Measurements from ENCODE around the gene EID2.
A peak's percentile ranks its signal among the peaks of the same experiment; 100 is the strongest.

The EID2 gene

DNA sequence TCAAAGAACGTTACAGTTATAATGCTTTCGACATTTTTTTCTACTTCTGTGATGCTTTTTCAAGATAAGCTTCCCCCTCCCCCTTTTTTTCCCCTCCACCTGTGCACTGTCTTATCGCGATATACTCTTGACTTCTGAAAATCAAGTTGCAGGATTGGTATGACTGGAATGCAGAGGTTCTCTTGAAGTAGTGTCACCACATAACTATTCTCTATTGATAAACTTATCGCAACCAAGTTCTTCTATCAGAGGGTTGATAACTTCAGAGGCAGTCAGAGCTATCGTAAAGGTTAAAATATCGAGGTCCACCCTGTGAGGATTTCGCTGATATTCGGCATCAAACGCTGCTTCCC lies 820 bp downstream of the EID2 start:
- DNase-seq (ENCODE audit: low spot score) (peak; percentile 43), FAIRE-seq (no peak)

DNA sequence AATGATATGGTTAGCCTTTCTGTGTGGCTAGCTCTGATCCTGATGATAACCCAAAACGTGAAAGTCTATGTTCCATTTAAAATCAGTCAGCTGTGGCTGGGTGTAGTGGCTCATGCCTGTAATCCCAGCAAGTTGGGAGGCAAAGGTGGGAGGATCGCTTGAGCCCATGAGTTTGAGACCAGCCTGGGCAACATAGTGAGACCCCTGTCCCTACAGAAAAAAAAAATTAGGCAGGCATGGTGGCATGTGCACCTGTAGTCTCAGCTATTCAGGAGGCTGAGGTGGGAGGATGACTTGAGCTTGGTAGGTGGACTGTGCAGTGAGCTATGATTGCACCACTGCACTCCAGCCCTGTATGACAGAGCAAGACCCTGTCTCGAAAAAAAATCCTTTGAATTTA lies 6.2 kb downstream of the EID2 start:
- DNase-seq (ENCODE audit: low spot score) = no peak
- FAIRE-seq = no peak

DNA sequence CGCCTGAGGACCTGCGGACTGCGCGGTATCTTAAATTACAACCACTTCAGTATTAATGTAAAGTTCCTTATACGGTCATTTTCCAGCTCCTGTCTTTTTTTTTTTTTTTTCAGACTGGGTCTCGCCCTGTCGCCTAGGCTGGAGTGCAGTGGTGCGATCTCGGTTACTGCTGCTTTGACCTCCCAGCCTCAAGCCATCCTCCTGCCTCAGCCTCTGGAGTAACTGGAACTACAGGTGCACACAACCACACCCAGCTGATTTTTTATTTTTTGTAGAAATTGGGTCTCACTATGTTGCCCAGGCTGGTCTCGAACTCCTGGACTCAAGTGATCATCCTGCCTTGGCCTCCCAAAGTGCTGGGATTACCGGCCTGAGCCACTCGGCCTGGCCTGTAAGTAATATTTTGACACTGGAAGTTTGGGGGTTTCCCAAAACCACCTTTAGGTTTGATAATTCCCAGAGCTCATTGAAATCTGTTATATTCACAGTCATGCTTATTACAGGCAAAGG lies 6.9 kb downstream of the EID2 start:
- DNase-seq (ENCODE audit: low spot score) (no peak), FAIRE-seq (no peak)

DNA sequence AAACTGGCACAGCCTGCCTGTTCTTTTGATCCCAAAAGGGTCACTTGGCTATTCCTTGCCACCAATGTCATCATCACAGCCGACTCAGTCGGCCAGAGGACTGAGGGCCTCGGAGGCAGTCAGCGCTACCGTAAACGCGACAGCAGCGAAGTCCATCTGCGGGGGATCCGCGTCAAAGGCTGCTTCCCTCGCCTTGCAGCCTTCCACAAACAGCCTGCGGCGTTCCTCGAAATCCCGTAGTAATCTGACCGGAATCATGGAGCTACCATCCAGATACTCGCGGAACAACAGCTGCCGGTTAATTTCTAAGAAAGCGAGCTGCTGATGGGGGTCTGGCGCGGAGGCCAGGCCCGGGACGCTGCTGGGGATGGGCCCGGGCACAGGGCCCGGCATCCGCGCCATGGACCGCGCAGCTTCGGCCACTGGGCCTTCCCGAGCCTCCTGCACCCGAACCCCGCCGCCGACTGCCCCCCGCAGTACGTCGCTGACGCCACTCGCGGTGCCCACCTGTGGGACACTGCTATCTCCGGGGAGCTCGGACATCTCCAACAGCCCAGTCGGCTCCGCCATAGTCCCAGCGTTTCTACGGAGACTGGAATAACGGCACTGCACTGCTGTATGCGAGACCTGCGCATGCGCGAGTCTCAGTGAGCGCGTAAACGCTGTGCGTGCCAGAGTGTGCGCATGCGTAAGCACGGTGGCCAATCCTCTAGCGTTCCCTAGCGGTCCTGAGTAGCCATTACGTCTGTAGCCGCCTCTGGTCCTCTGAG lies 7.5 kb downstream of the EID2 start, which contains the start of gene EID2B:
Gene EID2B (minus strand): TSS at position 620 of the 770 bp plus-strand sequence. CDS start 50 bp downstream, at position 570.
- DNase-seq (ENCODE audit: low spot score) = peak; percentile 89
- FAIRE-seq = peak; percentile 30

DNA sequence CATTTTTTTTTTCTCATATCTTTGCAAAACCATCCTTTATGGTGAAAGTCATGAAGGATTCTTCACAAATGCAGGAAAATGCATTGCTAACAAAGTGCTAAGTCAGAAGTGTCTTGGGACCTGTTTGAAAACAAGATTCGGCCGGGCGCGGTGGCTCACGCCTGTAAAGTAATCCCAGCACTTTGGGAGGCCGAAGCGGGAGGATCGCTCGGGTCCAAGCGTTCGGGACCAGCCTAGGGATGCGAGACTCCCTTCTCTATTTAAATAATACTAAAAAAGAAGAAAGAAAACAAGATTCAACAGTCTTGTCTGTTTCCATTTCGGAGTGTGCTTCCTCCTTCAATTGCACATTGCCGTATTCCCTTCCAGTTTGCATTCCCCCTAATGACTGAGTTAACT lies 8.1 kb downstream of the EID2 start:
- FAIRE-seq (no peak), DNase-seq (ENCODE audit: low spot score) (no peak)

DNA sequence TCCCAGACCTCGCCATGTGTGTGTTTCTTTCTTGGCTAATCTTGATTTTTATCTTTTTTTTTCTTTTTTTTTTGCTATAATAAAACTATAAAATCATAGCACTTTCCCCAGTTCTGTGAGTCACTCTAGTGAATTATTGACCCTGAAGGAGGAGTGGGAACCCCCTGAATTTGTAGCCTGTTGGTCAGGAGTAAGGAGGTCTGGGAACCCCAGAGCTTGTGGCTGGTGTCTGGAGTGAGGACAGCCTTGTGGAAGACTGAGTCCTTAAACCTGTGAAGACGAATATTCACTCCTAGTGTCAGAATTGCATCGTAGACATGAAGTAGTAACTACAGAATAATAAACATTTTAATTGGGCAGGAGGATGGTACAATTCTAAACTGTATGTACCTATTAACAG lies 14.8 kb downstream of the EID2 start:
- DNase-seq (ENCODE audit: low spot score) = no peak
- FAIRE-seq = no peak

DNA sequence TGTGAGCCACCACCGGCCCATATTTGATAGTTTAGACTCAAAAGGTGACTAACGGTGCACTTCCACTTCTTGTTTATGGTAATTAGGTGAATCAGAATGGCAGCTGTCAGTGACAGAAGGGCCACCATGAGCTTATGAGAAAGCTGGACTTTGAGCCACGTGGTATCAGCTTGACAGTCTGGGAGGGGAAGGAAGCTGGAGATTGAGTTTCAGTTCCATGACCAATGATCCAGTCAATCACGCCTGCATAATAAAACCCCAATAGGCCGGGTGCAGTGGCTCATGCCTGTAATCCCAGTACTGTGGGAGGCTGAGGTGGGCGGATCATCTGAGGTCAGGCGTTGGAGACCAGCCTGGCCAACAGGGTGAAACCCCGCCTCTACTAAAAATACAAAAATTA lies 15.5 kb downstream of the EID2 start:
- no peak for FAIRE-seq
- DNase-seq (ENCODE audit: low spot score) = no peak

DNA sequence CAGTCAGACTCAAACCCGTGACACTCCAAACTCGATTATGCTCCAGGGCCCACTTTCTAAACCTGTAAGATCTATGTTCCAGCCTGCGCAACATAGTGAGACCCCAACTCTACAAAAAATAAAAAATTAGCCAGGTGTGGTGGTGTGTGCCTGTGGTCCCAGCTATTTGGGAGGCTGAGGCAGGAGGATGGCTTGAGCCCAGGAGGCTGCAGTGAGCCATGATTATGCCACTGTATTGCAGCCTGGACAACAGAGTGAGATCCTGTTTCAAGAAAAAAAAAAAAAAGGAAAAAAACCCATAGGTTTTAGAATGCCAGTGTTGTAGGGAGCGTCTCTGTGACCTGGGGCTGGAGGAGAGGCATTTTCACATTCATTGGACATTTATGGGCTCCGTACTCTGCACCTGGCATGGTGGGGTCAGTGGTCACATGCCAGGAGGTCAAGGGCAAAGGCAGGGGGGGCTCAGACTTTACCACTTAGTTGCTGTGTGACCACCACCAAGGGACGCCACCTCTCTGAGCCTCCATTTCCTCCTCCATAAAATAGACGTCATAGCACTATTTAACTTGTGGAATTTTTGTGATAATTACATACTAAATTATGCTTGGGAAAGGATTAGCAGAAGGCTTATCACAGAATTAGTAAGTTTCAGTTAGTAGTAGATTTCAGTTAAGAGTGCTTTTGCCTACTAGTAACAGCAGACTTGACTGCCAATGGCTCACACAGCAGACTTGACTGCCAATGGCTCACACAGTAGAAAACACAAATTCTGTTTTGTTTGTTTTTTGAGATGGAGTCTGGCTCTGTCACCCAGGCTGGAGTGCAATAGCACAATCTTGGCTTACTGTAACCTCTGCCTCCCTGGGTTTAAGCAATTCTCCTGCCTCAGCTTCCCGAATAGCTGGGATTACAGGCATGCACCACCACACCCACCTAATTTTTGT lies 19.1 kb downstream of the EID2 start:
- DNase-seq (ENCODE audit: low spot score) (no peak), FAIRE-seq (no peak)

DNA sequence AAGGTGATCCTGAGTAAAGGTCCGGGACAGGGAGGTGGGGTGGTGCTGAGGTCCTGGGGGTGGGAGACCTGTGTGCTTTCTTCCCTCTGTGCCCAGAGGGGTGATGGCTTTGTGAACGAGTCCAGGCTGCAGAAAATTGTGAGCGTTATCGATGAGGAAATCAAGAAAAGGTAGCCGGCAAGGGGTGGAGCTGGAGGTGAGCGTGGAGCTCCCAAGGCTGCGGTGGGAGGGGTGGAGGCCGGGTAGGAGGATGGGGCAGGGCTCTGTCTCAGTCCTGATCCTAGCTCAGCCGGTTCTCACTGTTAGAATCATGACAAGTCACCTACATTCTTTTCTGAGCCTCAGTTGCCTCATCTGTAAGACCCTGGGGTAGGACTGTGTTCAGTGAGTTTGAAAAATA lies 21.0 kb downstream of the EID2 start:
- FAIRE-seq (no peak), DNase-seq (ENCODE audit: low spot score) (no peak)

DNA sequence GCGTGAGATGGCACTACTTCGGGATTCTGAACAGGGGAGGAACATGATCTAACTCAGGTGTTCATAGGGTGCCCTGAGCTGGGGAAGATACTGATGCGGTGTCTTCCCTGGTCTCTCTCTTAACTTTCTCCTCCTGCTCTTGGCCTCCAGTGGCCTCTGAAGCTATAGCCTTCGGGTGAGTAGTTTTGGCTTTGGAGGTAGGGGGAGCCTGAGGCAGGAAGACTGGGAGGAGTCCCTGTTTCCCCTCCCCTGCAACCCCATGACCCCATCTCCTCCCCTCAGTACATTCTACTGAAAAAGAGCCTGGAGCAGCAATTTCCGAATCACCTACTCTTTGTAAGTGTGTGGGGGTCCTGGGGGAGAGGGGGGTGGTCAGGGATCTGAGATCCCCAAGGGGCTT lies 21.5 kb downstream of the EID2 start:
- DNase-seq (ENCODE audit: low spot score) (no peak), FAIRE-seq (no peak)

DNA sequence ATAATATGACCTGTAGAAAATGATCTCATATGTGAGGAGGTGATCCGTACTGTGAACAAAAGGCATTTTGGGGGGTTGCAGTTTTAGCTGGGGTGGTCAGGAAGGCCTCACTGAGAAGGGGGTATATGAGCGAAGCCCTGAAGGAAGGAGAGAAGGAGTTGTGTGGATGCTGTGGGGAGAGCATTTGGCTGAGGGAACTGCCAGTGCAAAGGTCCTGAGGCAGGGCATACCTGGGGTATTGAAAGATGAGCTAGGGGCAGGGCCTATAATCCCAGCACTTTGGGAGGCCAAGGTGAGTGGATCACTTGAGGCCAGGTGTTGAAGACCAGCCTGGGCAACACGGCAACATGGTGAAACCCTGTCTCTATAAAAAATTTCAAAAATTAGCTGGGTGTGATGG lies 22.5 kb downstream of the EID2 start:
- DNase-seq (ENCODE audit: low spot score) = no peak
- FAIRE-seq = no peak

DNA sequence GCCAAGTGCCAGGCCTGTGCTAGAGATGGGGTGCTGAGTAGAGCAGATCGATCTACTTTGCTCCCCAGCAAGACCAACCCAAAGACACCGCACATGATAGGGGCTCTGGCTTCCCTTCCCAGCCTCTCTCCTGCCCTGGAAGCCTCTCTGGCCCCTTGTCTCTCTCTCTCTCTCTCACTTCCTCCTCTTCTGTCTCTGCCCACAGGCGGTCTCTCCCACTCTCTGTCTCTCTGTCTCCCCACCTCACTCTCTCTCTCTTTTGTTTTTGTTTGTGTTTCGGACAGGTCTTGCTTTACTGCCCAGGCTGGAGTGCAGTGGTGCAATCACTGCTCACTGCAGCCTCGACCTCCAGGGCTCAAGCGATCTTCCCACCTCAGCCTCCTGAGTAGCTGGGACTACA lies 23.7 kb downstream of the EID2 start:
- FAIRE-seq = no peak

DNA sequence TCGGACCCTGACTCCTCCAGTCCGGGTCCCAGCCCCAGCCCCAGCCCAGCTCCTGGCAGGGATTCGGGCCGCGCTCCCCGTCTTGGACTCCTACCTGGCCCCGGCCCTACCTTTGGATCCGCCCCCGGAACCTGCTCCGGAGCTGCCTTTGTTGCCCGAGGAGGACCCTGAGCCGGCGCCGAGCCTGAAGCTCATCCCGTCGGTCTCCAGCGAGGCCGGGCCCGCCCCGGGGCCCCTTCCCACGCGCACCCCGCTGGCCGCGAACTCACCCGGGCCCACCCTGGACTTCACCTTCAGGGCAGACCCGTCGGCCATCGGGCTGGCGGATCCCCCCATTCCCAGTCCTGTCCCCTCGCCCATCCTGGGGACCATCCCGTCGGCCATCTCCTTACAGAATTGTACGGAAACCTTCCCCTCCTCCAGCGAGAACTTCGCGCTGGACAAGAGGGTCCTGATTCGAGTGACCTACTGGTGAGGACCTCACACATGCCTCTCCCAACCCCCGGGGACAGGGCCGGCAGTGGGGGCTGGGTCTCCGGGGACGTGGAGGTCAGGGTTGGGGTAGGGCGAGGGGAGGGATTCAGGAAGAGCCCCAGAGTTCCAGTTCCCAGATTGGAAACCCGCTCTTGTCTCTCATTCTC lies 24.3 kb downstream of the EID2 start:
- FAIRE-seq = no peak
- no peak for DNase-seq (ENCODE audit: low spot score)

More for the DNA sequence above, 23.7 kb downstream of the EID2 start:
- no peak for DNase-seq (ENCODE audit: low spot score)

DNA sequence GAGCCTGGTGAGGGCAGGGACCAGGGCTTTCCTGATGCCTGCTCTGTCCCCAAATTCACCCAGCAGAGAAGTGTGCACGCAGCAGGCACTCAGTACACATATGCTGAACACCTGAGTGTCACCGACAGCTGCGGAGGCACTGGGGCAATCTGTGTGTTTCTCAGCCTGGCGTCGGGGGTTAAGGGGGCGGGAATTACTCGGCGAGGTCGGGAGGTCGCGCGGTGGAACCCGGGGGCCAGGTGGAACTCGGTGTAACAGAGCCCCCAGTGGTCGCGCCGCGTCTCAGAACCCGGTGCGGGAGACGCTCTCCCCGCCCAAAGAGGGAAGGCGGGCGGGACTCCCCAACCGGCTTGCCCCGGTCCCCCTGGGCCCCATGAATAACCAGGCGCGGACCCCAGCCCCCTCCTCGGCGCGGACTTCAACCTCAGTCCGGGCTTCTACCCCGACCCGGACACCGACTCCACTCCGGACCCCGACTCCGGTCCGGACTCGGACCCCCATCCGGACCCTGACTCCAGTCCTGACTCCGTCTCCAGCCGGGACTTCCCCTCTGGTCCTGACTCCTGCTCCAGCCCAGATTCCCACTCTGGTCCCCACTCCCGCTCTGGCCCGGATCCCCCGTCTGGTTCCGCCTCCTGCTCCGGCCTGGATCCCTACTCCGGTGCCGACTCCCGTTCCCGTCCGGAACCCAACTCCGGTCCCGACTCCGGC lies 25.0 kb downstream of the EID2 start, which contains the start of gene SELENOV:
Gene SELENOV (plus strand): TSS at position 300 of the 711 bp plus-strand sequence. CDS start 74 bp downstream, at position 374.
- DNase-seq (ENCODE audit: low spot score) = no peak

DNA sequence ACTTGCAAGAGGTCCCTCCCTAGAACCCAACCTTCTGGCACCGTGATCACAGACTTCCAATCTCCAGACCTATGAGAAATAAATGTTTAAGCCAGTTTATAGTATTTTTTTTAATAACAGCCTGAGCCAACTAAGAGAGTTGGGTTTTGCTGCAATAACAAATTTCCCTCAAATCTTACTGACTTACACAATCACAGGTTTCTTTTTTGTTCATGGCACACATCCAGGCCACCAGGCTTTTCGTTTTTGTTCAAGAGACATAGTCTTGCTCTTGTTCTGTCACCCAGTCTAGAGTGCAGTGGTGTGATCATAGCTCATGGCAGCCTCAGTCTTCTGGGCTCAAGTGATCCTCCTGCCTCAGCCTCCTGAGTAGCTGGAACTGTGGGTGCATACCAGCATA lies 27.0 kb downstream of the EID2 start:
- DNase-seq (ENCODE audit: low spot score) (no peak), FAIRE-seq (no peak)

More for the DNA sequence above, 25.0 kb downstream of the EID2 start, which contains the start of gene SELENOV:
- FAIRE-seq = no peak

DNA sequence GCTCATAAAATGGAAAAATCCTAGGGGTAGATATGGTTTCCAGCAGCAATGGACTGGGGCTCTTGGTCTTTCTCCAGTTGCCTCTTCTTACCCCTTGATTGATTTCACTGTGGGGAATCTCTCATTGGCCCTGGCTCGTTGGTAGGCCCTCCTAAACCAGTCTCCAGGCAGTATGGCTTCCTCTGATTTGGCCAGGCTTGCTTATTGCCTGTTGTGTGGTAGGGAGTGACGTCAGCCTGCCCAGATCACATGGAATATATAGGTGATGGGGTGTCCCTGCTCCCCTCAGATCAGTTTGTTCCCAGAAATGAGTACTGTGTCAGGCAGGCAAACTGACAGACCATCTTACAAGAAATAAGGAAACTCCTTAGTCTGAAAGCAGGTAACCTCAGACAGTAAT lies 30.7 kb downstream of the EID2 start:
- DNase-seq (ENCODE audit: low spot score) (no peak), FAIRE-seq (no peak)

DNA sequence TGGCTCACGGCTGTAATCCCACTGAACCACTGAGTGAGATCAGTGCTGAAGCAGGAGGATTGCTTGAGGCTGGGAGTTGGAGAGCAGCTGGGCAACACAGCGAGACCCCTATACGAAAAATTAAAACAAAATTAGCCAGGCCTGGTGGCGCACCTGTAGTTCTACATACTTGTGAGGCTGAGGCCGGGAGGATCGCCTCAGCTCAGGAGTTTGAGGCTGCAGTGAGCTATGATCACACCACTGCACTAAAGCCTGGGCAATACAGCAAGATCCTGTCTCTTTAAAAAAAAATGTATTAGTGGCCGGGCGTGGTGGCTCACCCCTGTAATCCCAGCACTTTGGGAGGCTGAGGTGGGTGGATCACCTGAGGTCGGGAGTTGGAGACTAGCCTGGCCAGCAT lies 31.3 kb downstream of the EID2 start:
- no peak for DNase-seq (ENCODE audit: low spot score)
- no peak for FAIRE-seq

DNA sequence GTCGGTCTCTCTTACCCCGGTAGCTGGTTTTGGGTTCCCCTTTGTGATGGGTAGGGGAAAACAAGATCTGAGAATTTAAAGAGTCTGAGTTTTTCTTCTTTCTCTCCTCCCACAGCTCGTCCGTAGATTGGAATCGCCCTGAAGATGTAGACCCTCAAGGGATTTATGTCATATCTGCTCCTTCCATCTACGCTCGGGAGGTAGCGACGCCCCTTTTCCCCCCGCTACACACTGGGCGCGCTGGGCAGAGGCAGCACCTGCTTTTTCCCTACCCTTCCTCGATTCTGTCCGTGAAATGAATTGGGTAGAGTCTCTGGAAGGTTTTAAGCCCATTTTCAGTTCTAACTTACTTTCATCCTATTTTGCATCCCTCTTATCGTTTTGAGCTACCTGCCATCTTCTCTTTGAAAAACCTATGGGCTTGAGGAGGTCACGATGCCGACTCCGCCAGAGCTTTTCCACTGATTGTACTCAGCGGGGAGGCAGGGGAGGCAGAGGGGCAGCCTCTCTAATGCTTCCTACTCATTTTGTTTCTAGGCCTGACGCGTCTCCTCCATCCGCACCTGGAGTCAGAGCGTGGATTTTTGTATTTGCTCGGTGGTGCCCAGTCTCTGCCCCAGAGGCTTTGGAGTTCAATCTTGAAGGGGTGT lies 32.1 kb downstream of the EID2 start:
- no peak for DNase-seq (ENCODE audit: low spot score)
- FAIRE-seq = no peak

DNA sequence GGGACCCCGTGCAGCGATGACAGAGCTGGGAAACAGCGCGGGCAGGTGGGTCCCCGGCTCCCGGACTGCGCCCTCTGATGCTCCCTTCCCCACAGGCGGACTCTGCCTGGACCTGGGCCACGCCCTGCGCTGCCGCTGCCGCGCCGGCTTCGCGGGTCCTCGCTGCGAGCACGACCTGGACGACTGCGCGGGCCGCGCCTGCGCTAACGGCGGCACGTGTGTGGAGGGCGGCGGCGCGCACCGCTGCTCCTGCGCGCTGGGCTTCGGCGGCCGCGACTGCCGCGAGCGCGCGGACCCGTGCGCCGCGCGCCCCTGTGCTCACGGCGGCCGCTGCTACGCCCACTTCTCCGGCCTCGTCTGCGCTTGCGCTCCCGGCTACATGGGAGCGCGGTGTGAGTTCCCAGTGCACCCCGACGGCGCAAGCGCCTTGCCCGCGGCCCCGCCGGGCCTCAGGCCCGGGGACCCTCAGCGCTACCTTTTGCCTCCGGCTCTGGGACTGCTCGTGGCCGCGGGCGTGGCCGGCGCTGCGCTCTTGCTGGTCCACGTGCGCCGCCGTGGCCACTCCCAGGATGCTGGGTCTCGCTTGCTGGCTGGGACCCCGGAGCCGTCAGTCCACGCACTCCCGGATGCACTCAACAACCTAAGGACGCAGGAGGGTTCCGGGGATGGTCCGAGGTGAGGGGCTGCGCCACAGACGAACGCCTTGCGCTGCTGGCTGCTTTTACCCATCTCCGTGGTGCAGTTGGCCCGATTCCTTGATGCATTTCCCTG lies 32.8 kb downstream of the EID2 start:
- FAIRE-seq (no peak), DNase-seq (ENCODE audit: low spot score) (no peak)

DNA sequence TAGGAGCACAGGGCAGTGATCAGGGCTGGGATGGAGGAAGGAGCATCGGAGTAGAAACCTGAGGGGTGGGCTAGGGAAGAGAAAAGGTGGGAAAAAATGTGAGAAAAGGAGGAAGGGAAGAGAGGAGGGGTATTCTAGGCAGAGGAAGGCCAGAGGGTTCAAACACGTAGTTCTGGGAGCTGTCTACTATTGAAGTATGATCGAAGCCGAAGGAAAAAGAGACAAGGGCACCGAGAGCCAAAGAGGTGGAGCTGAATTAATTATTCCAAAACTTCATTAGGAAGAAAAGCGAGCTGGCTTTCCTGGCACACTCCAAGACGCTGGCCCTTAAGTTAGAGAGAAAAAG lies 33.4 kb downstream of the EID2 start:
- DNase-seq (ENCODE audit: low spot score) (no peak), FAIRE-seq (no peak)

All from RCC 7860 (cell line).